H4 (cell line): ENCODE data around the gene RABGAP1L. TPM values are rescaled to one million over a fixed set of nuclear protein-coding genes. Genes with fewer than 3 reads are reported as not detected.
"Not testable (repeated sequence)": the region's sequence is repeated elsewhere in the genome, so short reads cannot be mapped to it uniquely, and the experiment has no call there.

Experiments
- DNase-seq: peaks from one replicate; pipeline ENCODE4 v3.0.0-alpha.2; 2015; ENCODE audit warnings: low spot score
- total RNA-seq: library from RNA; depleted of rRNA; stranded (reverse); fragments of >200 nt; shearing (Covaris generic); gene quantifications from 2 replicates; pipeline ENCODE4 v1.2.3, GENCODE V29; 2014

The RABGAP1L gene
- total RNA-seq, 1 experiment from 2014 or later = 12.7 TPM

GRCh38 chr1:174153085-174153824, 6.1 kb upstream of the RABGAP1L start:
- no peak for DNase-seq

- no peak for DNase-seq
These were observed 5.6 kb upstream of the RABGAP1L start for GRCh38 chr1:174153825-174154107.

- DNase-seq = no peak
These were observed 2.9 kb upstream of the RABGAP1L start for GRCh38 chr1:174156437-174156836.

GRCh38 chr1:174157157-174157806, 2.0 kb upstream of the RABGAP1L start:
- DNase-seq = no peak

GRCh38 chr1:174158767-174159251, 511 bp upstream of the RABGAP1L start:
- no peak for DNase-seq

GRCh38 chr1:174160109-174160473, 771 bp downstream of the RABGAP1L start:
- peak; percentile 15 for DNase-seq

GRCh38 chr1:174160603-174161002, 1.3 kb downstream of the RABGAP1L start:
- DNase-seq = no peak

GRCh38 chr1:174161813-174162212, 2.5 kb downstream of the RABGAP1L start:
- no peak for DNase-seq

GRCh38 chr1:174164826-174165225, 5.5 kb downstream of the RABGAP1L start:
- no peak for DNase-seq

- no peak for DNase-seq
These were observed 6.3 kb downstream of the RABGAP1L start for GRCh38 chr1:174165471-174166137.

- no peak for DNase-seq
These were observed 7.4 kb downstream of the RABGAP1L start for GRCh38 chr1:174166530-174167264.

GRCh38 chr1:174167265-174167803, 8.0 kb downstream of the RABGAP1L start:
- DNase-seq = no peak

GRCh38 chr1:174169342-174169741, 10.0 kb downstream of the RABGAP1L start:
- no peak for DNase-seq

- DNase-seq = no peak
These were observed 11.8 kb downstream of the RABGAP1L start for GRCh38 chr1:174171073-174171472.

GRCh38 chr1:174174461-174175329, 15.4 kb downstream of the RABGAP1L start:
- no peak for DNase-seq

- not testable (repeated sequence) for DNase-seq
These were observed 19.1 kb downstream of the RABGAP1L start for GRCh38 chr1:174178459-174178858.

- DNase-seq = no peak
These were observed 30.2 kb downstream of the RABGAP1L start for GRCh38 chr1:174189428-174190062.

GRCh38 chr1:174190691-174191199, 31.4 kb downstream of the RABGAP1L start:
- no peak for DNase-seq

- DNase-seq = no peak
These were observed 32.1 kb downstream of the RABGAP1L start for GRCh38 chr1:174191349-174191862.

- no peak for DNase-seq
These were observed 35.1 kb downstream of the RABGAP1L start for GRCh38 chr1:174194461-174194860.
